H1 (cell line): ENCODE measurements around the gene CCDC40. TPM values are rescaled to one million over a fixed set of nuclear protein-coding genes. Genes with fewer than 3 reads are reported as not detected.

Source experiments
- FOSL1 ChIP-seq: IDR thresholded peaks from 2 replicates; pipeline ENCODE4 v1.6.1; 2011; ENCODE audit warnings: mild to moderate bottlenecking, low read depth, low read length, moderate library complexity; ENCODE audit not compliant: insufficient read depth
- TAF1 ChIP-seq: IDR thresholded peaks from 2 replicates; pipeline ENCODE4 v1.6.1; 2011; ENCODE audit warnings: mild to moderate bottlenecking, low read depth, low read length
- polyA plus RNA-seq, 7 experiments: library from polyadenylated mRNA; depleted of rRNA in 3 of 7; stranded (reverse) in 5 of 7; unstranded in 2 of 7; fragments of >200 nt in 5 of 7; fragments of 200-250 nt in 2 of 7; gene quantifications; 1 replicate in 5 of 7; 2 replicates in 1 of 7; 4 replicates in 1 of 7; pipeline versions ENCODE4 v1.2.1 to v1.2.3, GENCODE V29; 2011 to 2013; ENCODE audit warnings: missing spikeins in 2 of 7, mixed read lengths in 2 of 7
- total RNA-seq: library from RNA; stranded (reverse); fragmentation: NEBNext Ultra II Directional; extraction: Animal tissue kit (Norgen Biotek cat#: 25700); gene quantifications from 2 replicates; pipeline ENCODE4 v1.2.1, GENCODE V29; 2021

CCDC40 gene
- total and polyA plus RNA-seq, 2 of the 8 experiments (the other 6 are each of a cell fraction or from before 2014, with no cell fraction given), result 4.1 to 11.5 TPM

- TF ChIP-seq TAF1, result no peak
- no peak for TF ChIP-seq FOSL1
Observed at GRCh38 chr17:80100035-80100323, 63.5 kb downstream of the CCDC40 start (continued).
